C4-2B (cell line): ENCODE data around the gene ARAP1.

Experiments
- H3K27ac ChIP-seq: fragments of 450-650 bp; 2 replicates; pipeline ENCODE4 v1.5.1; 2017
- CTCF ChIP-seq: fragments of 450-650 bp; conservative IDR thresholded peaks from 2 replicates; pipeline ENCODE4 v1.5.1; 2017; ENCODE audit warnings: mild to moderate bottlenecking
- ZFX ChIP-seq: fragments of 450-650 bp; IDR thresholded peaks from 2 replicates; pipeline ENCODE4 v1.6.1; 2017

Gene ARAP1

GRCh38 chr11:72696866-72697700, 55.1 kb downstream of the ARAP1 start:
- TF ChIP-seq CTCF = no peak
- no peak for TF ChIP-seq ZFX
- no peak overlapping the region for H3K27ac ChIP-seq

- no peak overlapping the region for H3K27ac ChIP-seq
- TF ChIP-seq CTCF (no peak), ZFX (no peak)
These were observed 56.9 kb downstream of the ARAP1 start for GRCh38 chr11:72695354-72695753.

GRCh38 chr11:72693271-72693968, 58.8 kb downstream of the ARAP1 start:
- H3K27ac ChIP-seq = no peak overlapping the region
- TF ChIP-seq ZFX = no peak
- no peak for TF ChIP-seq CTCF

GRCh38 chr11:72692498-72693237, 59.5 kb downstream of the ARAP1 start:
- TF ChIP-seq ZFX = no peak
- TF ChIP-seq CTCF = no peak
- no peak overlapping the region for H3K27ac ChIP-seq

- TF ChIP-seq ZFX (no peak), CTCF (no peak)
- no peak overlapping the region for H3K27ac ChIP-seq
These were observed 62.0 kb downstream of the ARAP1 start for GRCh38 chr11:72690166-72690565.

GRCh38 chr11:72688929-72689328, 63.3 kb downstream of the ARAP1 start:
- no peak for TF ChIP-seq CTCF
- TF ChIP-seq ZFX = no peak
- H3K27ac ChIP-seq = no peak overlapping the region

- no peak for TF ChIP-seq ZFX
- TF ChIP-seq CTCF = no peak
- no peak overlapping the region for H3K27ac ChIP-seq
These were observed 63.7 kb downstream of the ARAP1 start for GRCh38 chr11:72688486-72688885.
